Measurements from ENCODE around the gene NDOR1.

NDOR1 gene

GRCh38 chr9:137264067-137264466 is 58.6 kb downstream of the NDOR1 start:
- DNase-seq (ENCODE audit: low spot score): no peak

GRCh38 chr9:137265496-137266161 is 60.1 kb downstream of the NDOR1 start:
- no peak for DNase-seq (ENCODE audit: low spot score)

DNA sequence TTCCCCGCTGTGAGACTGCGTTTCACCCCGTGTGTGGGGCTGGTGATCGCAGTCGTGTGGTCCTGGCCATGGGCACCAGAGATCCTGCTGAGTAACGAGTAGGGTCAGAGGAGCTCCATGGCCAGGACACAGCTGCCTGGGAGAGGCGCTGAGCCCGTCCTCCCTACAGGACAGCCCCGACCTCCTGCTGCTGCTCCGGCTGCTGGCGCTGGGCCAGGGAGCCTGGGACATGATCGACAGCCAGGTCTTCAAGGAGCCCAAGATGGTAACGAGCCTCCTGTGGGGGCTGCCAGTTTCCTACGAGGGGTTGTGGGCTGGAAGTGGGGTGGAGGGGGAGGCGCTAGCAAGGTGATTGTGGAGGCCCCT is 60.6 kb downstream of the NDOR1 start:
- no peak for DNase-seq (ENCODE audit: low spot score)

Measured in globus pallidus (tissue), 1 donor.